Osteoblast (primary cell): ENCODE data around the gene GCK. TPM values are rescaled to one million over a fixed set of nuclear protein-coding genes. Genes with fewer than 3 reads are reported as not detected.

Experiments
- DNase-seq: peaks from one replicate; pipeline ENCODE4 v3.0.0; 2011; ENCODE audit warnings: low spot score, mixed read lengths; ENCODE audit not compliant: insufficient read length; ENCODE audit errors: missing footprints
- H2AFZ ChIP-seq: 2 replicates; pipeline ENCODE4 v1.6.0; 2011; ENCODE audit warnings: mild to moderate bottlenecking, low read length
- H3K27ac ChIP-seq: 2 replicates; pipeline ENCODE4 v1.5.1; 2011; ENCODE audit warnings: mild to moderate bottlenecking, low read depth, low read length, moderate library complexity
- H3K27me3 ChIP-seq: 2 replicates; pipeline ENCODE4 v1.6.0; 2012; ENCODE audit warnings: mild to moderate bottlenecking, control low read depth, inconsistent platforms, low read length, moderate library complexity; ENCODE audit not compliant: insufficient read depth
- H3K36me3 ChIP-seq: 2 replicates; pipeline ENCODE4 v1.5.1; 2011; ENCODE audit warnings: mild to moderate bottlenecking, low read length, control low read depth, moderate library complexity; ENCODE audit not compliant: insufficient read depth
- H3K4me1 ChIP-seq: 2 replicates; pipeline ENCODE4 v1.5.1; 2011; ENCODE audit warnings: mild to moderate bottlenecking, low read length, control low read depth, moderate library complexity; ENCODE audit not compliant: insufficient read depth
- H3K4me2 ChIP-seq: 2 replicates; pipeline ENCODE4 v1.6.0; 2011; ENCODE audit warnings: mild to moderate bottlenecking, low read length; ENCODE audit not compliant: insufficient read depth
- H3K4me3 ChIP-seq: fragments of 200-600 bp; sonication (generic); 3 replicates; pipeline ENCODE4 v1.5.1; 2012; ENCODE audit warnings: mild to moderate bottlenecking, low read length, inconsistent platforms; ENCODE audit not compliant: insufficient read depth
- H3K79me2 ChIP-seq: 2 replicates; pipeline ENCODE4 v1.6.0; 2012; ENCODE audit warnings: mild to moderate bottlenecking, low read length, control low read depth, inconsistent platforms; ENCODE audit not compliant: insufficient read depth
- H3K9me3 ChIP-seq: 2 replicates; pipeline ENCODE4 v1.5.1; 2011; ENCODE audit warnings: low read depth, low read length, control low read depth
- H4K20me1 ChIP-seq: 2 replicates; pipeline ENCODE4 v1.6.0; 2012; ENCODE audit warnings: mild to moderate bottlenecking, low read length, control low read depth; ENCODE audit not compliant: insufficient read depth
- total RNA-seq: library from RNA; depleted of rRNA; stranded (reverse); fragments of >200 nt; gene quantifications from 2 replicates; pipeline ENCODE4 v1.2.3, GENCODE V29; 2012
- TF ChIP-seq, protein P1 (sequence below): IDR thresholded peaks from 2 replicates; pipeline ENCODE4 v1.5.1; 2011; ENCODE audit warnings: mild to moderate bottlenecking, low read depth, low read length, moderate library complexity; ENCODE audit errors: extremely low read depth

Gene GCK
- total RNA-seq, 1 donor, result not detected

GRCh38 chr7:44155191-44156185 lies 33.8 kb downstream of the GCK start:
- no peak overlapping the region for H3K27ac ChIP-seq
- no peak overlapping the region for H3K4me3 ChIP-seq
- TF ChIP-seq, protein P1, sequence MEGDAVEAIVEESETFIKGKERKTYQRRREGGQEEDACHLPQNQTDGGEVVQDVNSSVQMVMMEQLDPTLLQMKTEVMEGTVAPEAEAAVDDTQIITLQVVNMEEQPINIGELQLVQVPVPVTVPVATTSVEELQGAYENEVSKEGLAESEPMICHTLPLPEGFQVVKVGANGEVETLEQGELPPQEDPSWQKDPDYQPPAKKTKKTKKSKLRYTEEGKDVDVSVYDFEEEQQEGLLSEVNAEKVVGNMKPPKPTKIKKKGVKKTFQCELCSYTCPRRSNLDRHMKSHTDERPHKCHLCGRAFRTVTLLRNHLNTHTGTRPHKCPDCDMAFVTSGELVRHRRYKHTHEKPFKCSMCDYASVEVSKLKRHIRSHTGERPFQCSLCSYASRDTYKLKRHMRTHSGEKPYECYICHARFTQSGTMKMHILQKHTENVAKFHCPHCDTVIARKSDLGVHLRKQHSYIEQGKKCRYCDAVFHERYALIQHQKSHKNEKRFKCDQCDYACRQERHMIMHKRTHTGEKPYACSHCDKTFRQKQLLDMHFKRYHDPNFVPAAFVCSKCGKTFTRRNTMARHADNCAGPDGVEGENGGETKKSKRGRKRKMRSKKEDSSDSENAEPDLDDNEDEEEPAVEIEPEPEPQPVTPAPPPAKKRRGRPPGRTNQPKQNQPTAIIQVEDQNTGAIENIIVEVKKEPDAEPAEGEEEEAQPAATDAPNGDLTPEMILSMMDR, result no peak
- no peaks in the 10 kb centered on the region for H4K20me1 ChIP-seq
- no peak overlapping the region for H2AFZ ChIP-seq
- no peaks in the 10 kb centered on the region for H3K79me2 ChIP-seq
- DNase-seq, result peak; percentile 69
- H3K9me3 ChIP-seq, result no peaks in the 10 kb centered on the region
- no peaks in the 10 kb centered on the region for H3K4me1 ChIP-seq
- no peaks in the 10 kb centered on the region for H3K36me3 ChIP-seq
- peaks cover 3% of the 10 kb centered on the region for H3K27me3 ChIP-seq
- H3K4me2 ChIP-seq, result no peak overlapping the region

GRCh38 chr7:44154703-44155102 lies 34.5 kb downstream of the GCK start:
- DNase-seq, result peak; percentile 58

GRCh38 chr7:44153948-44154335 lies 35.3 kb downstream of the GCK start:
- TF ChIP-seq, protein P1, result no peak
- Histone ChIP-seq H3K27me3 (peaks cover 3% of the 10 kb centered on the region), H3K36me3 (no peaks in the 10 kb centered on the region), H4K20me1 (no peaks in the 10 kb centered on the region), H3K4me3 (no peak overlapping the region), H3K9me3 (no peaks in the 10 kb centered on the region), H3K4me1 (no peaks in the 10 kb centered on the region), H3K4me2 (no peak overlapping the region), H3K27ac (no peak overlapping the region), H2AFZ (no peak overlapping the region), H3K79me2 (no peaks in the 10 kb centered on the region)
- peak; percentile 55 for DNase-seq

More at GRCh38 chr7:44154703-44155102, 34.5 kb downstream of the GCK start:
- TF ChIP-seq, protein P1, result no peak
- Histone ChIP-seq H3K79me2 (no peaks in the 10 kb centered on the region), H4K20me1 (no peaks in the 10 kb centered on the region), H3K9me3 (no peaks in the 10 kb centered on the region), H3K4me3 (no peak overlapping the region), H3K4me2 (no peak overlapping the region), H3K36me3 (no peaks in the 10 kb centered on the region), H2AFZ (no peak overlapping the region), H3K4me1 (no peaks in the 10 kb centered on the region), H3K27me3 (peaks cover 3% of the 10 kb centered on the region), H3K27ac (no peak overlapping the region)
